ENCODE results near the gene ATP8A2.

DNA sequence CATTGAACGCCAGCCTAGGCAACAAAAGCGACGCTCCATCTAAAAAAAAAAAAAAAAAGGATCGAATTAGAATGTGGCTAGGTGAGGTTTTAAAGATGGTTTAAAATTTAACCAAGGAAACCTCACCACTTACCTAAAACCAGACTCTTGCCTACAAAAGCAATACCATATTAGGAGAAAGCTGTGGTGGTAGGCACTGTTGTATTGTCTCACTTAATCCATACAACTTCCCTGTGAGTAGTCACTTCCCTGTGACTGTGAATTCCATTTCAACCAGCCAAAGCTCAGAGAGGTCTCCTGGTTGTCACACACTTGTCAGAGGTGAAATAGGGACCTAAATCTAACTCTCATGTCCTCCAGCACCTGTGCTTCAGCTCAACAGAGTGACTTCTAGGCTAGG is 664.6 kb downstream of the ATP8A2 start:
- TF ChIP-seq, protein P1, sequence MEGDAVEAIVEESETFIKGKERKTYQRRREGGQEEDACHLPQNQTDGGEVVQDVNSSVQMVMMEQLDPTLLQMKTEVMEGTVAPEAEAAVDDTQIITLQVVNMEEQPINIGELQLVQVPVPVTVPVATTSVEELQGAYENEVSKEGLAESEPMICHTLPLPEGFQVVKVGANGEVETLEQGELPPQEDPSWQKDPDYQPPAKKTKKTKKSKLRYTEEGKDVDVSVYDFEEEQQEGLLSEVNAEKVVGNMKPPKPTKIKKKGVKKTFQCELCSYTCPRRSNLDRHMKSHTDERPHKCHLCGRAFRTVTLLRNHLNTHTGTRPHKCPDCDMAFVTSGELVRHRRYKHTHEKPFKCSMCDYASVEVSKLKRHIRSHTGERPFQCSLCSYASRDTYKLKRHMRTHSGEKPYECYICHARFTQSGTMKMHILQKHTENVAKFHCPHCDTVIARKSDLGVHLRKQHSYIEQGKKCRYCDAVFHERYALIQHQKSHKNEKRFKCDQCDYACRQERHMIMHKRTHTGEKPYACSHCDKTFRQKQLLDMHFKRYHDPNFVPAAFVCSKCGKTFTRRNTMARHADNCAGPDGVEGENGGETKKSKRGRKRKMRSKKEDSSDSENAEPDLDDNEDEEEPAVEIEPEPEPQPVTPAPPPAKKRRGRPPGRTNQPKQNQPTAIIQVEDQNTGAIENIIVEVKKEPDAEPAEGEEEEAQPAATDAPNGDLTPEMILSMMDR (IDR thresholded peaks at IDR 0.05 in 4 of 5, conservative IDR thresholded peaks at IDR 0.05 in 1 of 5): no peak
- no peak for TF ChIP-seq POLR2A (IDR thresholded peaks at IDR 0.05)
